ENCODE measurements around the gene MTLN.

- peak in 1 of 4 donors; percentile 38 for TF ChIP-seq POLR2A (IDR thresholded peaks at IDR 0.05)
- TF ChIP-seq EP300 (IDR thresholded peaks at IDR 0.05): no peak
Measured at GRCh38 chr2:110211938-110212858, at the start of gene MTLN.
